HG02571 (cell line): ENCODE results near the gene RNF223.
"Not testable (repeated sequence)": the region's sequence is repeated elsewhere in the genome, so short reads cannot be mapped to it uniquely, and the experiment has no call there.

Experiments used
- ATAC-seq: cut with Tn5 transposase; IDR thresholded peaks from one replicate; pipeline ENCODE4 v1.9.1; 2021; ENCODE audit warnings: mild to moderate bottlenecking, moderate library complexity; ENCODE audit not compliant: unreplicated experiment

RNF223 gene

GRCh38 chr1:1110561-1110971, 36.5 kb upstream of the RNF223 start:
- ATAC-seq: no peak

DNA sequence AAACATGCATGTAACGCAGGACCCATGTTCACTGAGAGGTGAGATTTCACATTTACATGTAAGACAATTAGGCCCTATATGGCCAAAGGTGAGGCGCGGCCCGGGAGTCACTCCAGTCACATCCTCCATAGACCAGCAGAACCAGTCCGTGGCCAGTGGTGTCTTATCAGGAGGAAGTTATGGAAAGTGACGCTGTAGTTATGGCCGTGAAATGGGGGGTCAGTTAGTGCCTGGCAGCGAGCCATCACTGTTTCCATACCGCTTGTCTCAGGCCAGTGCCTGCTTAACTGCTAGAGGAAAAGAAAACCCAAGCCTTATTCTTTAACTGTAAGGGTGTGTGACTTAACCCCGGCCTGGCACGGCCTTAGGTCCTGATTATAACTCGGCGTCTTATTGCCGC, 35.6 kb upstream of the RNF223 start:
- ATAC-seq: no peak

GRCh38 chr1:1106510-1107221, 32.6 kb upstream of the RNF223 start:
- no peak for ATAC-seq

- not testable (repeated sequence) for ATAC-seq
Observed at GRCh38 chr1:1104152-1104551, 30.0 kb upstream of the RNF223 start.

DNA sequence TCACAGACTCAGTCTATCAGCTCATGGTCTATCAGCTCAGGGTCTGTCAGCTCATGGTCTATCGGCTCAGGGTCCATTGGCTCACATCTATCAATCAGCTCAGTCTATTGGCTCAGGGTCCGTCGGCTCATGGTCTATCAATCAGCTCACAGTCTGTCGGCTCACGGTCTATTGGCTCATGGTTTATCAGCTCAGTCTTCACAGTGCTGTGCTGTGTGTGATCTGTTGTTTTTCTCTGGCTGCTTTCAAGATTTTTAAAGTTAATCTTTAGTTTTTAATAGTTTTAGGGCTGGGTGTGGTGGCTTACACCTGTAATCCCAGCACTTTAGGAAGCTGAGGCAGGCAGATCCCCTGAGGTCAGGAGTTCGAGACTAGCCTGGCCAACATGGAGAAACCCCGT, 27.4 kb upstream of the RNF223 start:
- ATAC-seq: no peak

- ATAC-seq: no peak
Observed at GRCh38 chr1:1100296-1100695, 26.2 kb upstream of the RNF223 start.

DNA sequence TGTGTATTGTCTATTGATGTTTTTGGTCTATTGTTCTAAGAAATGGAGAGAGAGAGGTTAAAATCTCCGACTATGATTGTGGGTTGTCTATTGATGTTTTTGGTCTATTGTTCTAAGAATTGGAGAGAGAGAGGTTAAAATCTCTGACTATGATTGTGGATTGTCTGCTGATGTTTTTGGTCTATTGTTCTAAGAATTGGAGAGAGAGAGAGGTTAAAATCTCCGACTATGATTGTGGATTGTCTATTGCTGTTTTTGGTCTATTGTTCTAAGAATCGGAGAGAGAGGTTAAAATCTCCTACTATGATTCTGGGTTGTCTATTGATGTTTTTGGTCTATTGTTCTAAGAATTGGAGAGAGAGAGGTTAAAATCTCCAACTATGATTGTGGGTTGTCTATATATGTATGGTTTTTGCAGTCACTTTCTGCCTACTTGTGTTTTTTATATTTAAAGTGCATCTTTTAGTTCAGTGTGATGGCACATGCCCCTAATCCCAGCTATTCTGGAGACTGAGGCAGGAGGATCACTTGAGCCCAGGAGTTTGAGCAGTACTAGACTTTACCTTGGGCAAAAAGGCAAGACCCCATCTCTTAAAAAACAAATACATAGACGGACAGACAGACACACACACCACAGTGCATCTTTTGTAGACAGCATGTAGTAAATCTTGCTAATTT, 25.5 kb upstream of the RNF223 start:
- ATAC-seq: no peak

DNA sequence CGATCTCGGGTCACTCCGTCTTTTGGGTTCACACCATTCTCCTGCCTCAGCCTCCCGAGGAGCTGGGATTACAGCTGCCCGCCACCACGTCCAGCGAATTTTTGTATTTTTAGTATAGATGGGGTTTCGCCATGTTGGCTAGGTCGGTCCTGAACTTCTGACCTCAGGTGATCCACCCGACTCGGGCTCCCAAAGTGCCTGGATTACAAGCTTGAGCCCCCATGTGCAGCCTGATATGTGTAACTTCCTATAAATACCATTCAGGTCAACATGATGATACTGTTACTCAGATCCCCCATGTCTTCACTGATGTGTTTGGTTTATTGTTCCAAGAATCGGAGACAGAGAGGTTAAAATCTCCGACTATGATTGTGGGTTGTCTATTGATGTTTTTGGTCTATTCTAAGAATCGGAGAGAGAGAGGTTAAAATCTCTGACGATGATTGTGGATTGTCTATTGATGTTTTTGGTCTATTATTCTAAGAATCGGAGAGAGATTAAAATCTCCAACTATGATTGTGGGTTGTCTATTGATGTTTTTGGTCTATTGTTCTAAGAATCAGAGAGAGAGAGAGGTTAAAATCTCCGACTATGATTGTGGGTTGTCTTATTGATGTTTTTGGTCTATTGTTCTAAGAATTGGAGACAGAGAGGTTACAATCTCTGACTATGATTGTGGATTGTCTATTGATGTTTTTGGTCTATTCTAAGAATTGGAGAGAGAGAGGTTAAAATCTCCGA, 24.7 kb upstream of the RNF223 start:
- no peak for ATAC-seq

- not testable (repeated sequence) for ATAC-seq
Observed at GRCh38 chr1:1096136-1096535, 22.0 kb upstream of the RNF223 start.

DNA sequence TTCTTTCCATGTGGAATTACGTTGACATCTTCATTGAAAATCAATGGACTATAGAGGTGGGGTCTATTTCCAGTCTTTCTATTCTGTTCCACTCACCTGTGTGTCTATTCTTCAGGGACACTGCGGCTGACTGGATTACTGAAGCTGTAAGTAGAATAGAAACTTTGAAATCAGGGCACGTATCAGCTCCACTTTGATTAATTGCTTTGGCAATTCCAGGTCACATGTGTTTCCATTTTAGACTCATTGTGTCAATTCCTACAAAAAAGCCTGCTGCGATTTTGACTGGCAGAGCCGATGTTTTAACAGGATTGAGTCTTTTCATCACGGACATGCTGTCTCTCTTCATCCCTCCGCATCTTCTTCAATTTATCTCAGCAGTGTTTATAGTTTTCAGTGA, 20.9 kb upstream of the RNF223 start:
- no peak for ATAC-seq

GRCh38 chr1:1093610-1093943, 19.5 kb upstream of the RNF223 start:
- no peak for ATAC-seq

DNA sequence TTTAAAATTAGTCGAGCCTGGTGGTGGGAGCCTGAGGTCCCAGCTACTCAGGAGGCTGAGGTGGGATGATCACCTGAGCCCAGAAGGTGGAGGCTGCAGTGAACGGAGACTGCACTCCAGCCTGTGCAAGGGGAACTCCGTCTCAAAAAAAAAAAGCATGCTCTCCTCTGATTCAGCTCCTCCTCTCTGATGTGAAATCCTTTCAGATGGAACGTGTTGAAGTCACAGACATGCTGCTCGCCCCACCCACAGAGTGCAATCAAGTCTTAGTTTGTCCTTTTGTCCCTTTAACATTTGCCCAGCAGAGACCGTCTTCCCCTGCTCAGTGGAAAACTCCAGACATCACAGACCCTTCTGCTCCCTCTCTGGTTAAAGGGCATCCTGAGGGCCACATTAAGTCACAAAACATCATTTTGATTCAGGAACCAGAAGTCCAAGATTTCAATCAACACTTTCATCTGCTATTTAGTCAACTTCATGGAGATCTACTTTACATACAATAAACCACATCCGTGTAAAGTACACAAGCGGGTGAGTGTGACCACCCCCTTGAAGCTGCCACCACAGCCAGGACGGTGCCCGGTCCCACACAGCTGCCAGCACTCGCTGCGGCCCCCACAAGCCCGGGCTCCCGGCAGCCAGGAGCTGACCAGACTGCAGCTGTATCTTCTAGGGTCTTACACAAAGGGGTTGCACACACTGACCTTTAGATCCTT, 18.9 kb upstream of the RNF223 start:
- ATAC-seq: no peak

DNA sequence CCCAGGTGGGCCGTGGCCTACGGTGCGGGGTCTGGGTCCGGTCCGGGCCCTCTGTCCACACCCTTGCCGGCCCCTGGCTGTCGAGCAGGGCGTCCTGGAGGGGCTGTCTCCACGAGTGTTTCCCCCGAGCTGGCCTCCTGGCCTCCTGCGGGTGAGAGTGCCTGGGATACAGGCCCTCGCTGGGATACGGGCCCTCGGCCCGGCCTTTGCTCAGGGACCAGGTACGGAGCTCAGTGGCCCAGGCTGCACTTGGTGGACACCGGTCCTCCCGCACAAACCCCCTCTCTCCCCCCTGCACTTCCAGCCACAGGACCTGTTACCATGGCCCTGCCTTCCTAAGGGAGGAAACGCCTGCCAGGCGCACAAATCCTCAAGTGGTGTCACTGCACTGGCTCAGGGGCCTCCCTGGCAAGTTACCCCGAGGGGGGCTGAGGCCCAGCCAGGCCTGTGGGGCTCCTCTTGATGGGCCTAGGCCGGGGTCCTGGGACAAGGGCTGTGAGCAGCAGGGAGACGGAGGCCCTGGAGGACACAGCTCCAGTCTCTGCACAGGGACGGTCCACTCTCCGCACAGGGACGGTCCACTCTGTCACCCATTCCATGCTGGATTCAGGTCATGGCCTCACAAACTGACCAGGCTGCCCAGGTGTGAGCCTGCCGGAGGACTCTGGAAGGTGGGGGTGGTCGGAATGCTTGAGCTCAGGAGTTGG, 18.2 kb upstream of the RNF223 start:
- ATAC-seq: no peak

DNA sequence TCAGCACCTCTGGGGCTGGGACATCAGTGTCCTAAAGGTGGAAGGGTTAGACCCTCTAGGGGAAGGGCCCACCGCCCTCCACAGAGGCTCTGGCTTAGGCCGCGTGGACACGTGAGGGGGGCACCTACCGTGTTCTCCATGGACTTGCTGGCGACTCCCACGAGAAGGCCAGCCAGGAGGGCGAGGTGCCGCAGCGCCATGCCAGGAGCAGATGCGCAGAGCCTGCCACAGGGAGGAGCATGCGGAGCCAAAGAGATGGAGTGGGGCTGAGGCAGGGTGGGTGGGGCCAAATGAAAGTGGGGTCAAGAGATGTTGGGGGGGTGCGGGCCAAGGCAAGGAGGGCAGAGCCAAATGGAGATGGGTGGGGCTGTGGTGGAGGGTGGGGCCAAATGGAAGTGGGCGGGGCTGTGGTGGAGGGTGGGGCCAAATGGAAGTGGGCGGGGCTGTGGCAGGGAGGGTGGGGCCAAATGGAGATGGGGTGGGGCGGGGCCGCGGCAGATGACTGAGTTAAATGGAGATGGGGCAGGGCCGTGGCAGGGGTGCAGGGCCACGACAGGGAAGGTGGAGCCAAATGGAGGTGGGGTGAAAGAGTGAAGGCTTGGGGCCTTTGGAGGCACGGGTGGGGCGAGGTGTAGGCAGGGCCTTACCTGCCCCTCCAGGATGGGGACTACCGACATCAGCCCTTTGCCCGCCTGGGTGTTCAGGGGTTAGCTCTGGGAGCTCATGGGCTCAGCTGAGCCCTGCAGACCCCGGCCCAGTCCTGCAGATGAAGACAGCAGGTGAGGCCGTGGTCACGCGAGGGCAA, 17.4 kb upstream of the RNF223 start:
- ATAC-seq: no peak

GRCh38 chr1:1090424-1091343, 16.6 kb upstream of the RNF223 start:
- ATAC-seq: no peak

DNA sequence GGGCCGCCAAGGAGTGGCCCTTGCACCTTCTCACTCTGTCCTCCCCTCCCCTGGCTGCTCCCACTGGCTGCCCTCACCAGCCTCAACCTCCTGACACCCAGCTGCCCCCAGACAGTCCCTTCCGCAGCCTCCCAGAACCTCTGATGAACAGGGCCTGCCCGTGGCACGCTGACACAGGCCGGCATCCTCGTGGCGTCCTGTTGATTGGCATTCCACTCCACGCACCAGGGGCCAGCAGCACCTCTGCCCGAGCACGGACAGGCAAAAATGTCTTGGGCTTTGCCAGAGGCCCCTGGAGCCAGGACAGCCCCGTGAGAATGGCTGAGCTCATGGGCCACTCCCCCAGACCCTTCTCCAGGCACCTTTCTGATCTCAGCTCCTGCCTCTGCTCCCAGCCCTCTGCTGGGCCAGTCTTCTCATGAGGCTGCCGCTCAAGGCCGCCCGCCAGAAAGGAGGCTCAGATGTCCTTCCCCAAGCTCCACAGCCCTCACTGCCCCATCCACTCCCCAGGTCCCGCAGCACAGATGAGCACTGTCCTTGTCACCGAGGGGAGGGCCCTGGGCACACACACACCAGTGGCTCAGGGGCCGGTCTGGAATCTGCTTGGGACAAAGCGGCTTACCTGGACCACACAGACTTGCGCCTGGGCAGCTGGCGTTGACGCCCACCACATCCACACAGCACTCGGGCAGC, 15.8 kb upstream of the RNF223 start:
- ATAC-seq: no peak

DNA sequence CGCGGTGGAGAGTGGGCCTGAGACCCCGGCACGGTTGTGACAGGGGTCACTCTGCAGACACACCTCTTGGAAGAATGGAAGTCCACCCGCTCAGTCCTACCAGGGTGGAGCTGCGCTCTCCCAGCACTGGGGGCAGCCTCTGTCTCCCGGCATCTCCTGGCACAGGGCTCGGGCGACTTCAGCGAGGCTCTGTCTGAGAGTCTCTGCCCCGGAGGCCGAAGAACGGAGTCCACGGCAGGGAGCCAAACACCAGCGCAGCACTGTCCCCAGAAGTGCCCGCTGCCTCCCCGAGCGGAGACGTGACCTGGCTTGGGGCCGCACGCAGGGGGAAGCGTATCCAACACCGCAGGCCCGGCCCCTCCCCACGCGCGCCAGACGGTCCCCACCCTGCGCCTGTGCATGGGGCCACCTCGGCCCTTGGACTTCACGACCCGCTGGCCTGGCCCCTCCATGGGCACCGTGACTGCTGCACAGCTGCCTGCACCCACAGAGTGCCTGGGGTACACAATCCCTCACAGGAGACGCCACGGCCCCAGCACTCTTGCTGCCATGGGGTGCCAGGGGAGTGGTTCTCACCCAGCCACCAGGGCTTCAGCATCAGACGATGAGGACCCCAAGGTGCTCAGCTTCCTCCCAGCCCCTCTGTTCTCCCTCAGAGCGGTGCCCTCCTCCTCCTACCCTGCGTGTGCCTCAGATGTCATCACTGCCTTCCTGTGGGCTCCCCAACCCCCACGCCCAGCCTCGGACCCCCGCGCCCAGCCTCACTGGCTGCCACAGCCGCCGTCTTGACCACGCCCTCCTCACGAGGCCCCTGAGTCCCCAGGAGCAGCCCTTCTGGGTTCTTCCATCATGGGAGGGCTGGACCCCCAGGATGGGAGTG, 14.9 kb upstream of the RNF223 start:
- no peak for ATAC-seq
